GM12878 (cell line): ENCODE results near the gene ITGAD. TPM values are rescaled to one million over a fixed set of nuclear protein-coding genes. Genes with fewer than 3 reads are reported as not detected.
A peak's percentile ranks its signal among the peaks of the same experiment; 100 is the strongest.

Experiments
- ATAC-seq: fragments of 200-7000 bp; cut with Tn5 transposase; 3 replicates; pipeline ENCODE4 v1.9.1; 2020; ENCODE audit warnings: mild to moderate bottlenecking, moderate library complexity
- BruUV-seq: library from RNA; stranded (reverse); fragments of 400-500 nt; replicated peaks from 2 replicates; lab custom pipeline; 2021; lab: Mats Ljungman, UMichigan
- CTCF ChIA-PET: fragments of 300-600 bp; sonication (Branson Sonifier 250); formaldehyde crosslinking; extraction: SDS; loops from one replicate; lab custom pipeline; 2021; ENCODE audit warnings: inconsistent platforms; lab: Yijun Ruan, JAX
- POLR2A ChIA-PET: fragments of 350-600 bp; formaldehyde crosslinking; extraction: SDS; loops from one replicate; lab custom pipeline; 2021; ENCODE audit warnings: inconsistent platforms; lab: Charles Lee
- RAD21 ChIA-PET: fragments of 300-600 bp; sonication (Branson Sonifier 250); formaldehyde crosslinking; loops from one replicate; lab custom pipeline; 2023; ENCODE audit warnings: antibody characterized with exemption; ENCODE audit not compliant: unreplicated experiment; lab: Charles Lee
- SMC1A ChIA-PET: fragments of 300-600 bp; sonication (Branson Sonifier 250); formaldehyde crosslinking; loops from one replicate; lab custom pipeline; 2023; ENCODE audit not compliant: unreplicated experiment, uncharacterized antibody; lab: Charles Lee
- DNase-seq: peaks from one replicate; pipeline ENCODE4 v3.0.0-alpha.2; 2011; ENCODE audit warnings: low read depth, low spot score
- FAIRE-seq: peaks from 3 replicates; lab custom pipeline; 2011; peaks lifted over from hg19 to GRCh38; lab: Jason Lieb, UNC
- H2AFZ ChIP-seq: 2 replicates; pipeline ENCODE4 v1.6.0; 2011; ENCODE audit warnings: low read depth, low read length, control low read depth; ENCODE audit not compliant: control insufficient read depth
- H3K27ac ChIP-seq: 2 replicates; pipeline ENCODE4 v1.5.1; 2011; ENCODE audit warnings: control low read depth; ENCODE audit not compliant: control insufficient read depth, insufficient read depth
- H3K27me3 ChIP-seq, 2 experiments: replicated peaks in 1 of 2; 2 replicates each; pipeline versions ENCODE4 v1.6.0 to v1.6.1; 2011; ENCODE audit warnings: low read length in 1 of 2; ENCODE audit not compliant: control insufficient read depth in 2 of 2, insufficient read depth in 2 of 2
- H3K36me3 ChIP-seq, 2 experiments: 2 replicates each; pipeline ENCODE4 v1.5.1; 2011; ENCODE audit warnings: low read length in 1 of 2; ENCODE audit not compliant: control insufficient read depth in 2 of 2, insufficient read depth in 2 of 2
- H3K4me1 ChIP-seq: 2 replicates; pipeline ENCODE4 v1.6.1; 2011; ENCODE audit warnings: mild to moderate bottlenecking, low read length, moderate library complexity, mixed read lengths; ENCODE audit not compliant: control insufficient read depth, insufficient read depth
- H3K4me2 ChIP-seq: 2 replicates; pipeline ENCODE4 v1.6.0; 2011; ENCODE audit warnings: control low read depth; ENCODE audit not compliant: control insufficient read depth, insufficient read depth
- H3K4me3 ChIP-seq: fragments of 200-600 bp; sonication (generic); 2 replicates; pipeline ENCODE4 v1.5.1; 2016
- H3K79me2 ChIP-seq: 2 replicates; pipeline ENCODE4 v1.6.0; 2011; ENCODE audit warnings: low read length; ENCODE audit not compliant: control insufficient read depth, insufficient read depth
- H3K9ac ChIP-seq: 2 replicates; pipeline ENCODE4 v1.8.0; 2011; ENCODE audit warnings: low read length, control low read depth, mixed read lengths; ENCODE audit not compliant: control insufficient read depth, insufficient read depth
- H3K9me3 ChIP-seq: replicated peaks from 3 replicates; pipeline ENCODE4 v1.5.1; 2011; ENCODE audit warnings: mild to moderate bottlenecking, low read length; ENCODE audit not compliant: control insufficient read depth, insufficient read depth
- H4K20me1 ChIP-seq: 2 replicates; pipeline ENCODE4 v1.6.0; 2011; ENCODE audit not compliant: control insufficient read depth, insufficient read depth
- SPI1 ChIP-seq: IDR thresholded peaks from 2 replicates; pipeline ENCODE4 v1.6.1; 2011; ENCODE audit warnings: low read depth, mild to moderate bottlenecking, low read length, moderate library complexity, borderline replicate concordance; ENCODE audit not compliant: insufficient read depth
- ZBTB33 ChIP-seq: fragments of 450-650 bp; IDR thresholded peaks from 2 replicates; pipeline ENCODE4 v1.6.1; 2017; ENCODE audit warnings: mild to moderate bottlenecking
- WGBS: methylation state at CpG from one replicate; pipeline ENCODE4 v1.1.6; 2016; ENCODE audit warnings: low lambda C conversion rate; ENCODE audit not compliant: insufficient replicate concordance, insufficient coverage; ENCODE audit errors: missing lambda C conversion rate; 5-methylcytosine and 5-hydroxymethylcytosine counted together
- in situ Hi-C: fragments of 300-500 bp; cut with MboI; formaldehyde crosslinking; loops from 9 replicates; pipeline ENCODE4 v1.14.3; 2018; ENCODE audit warnings: mixed read lengths
- intact Hi-C: fragments of 100-400 bp; cut with micrococcal nuclease; formaldehyde crosslinking; loops from one replicate; pipeline ENCODE4 v1.14.2; 2022; ENCODE audit not compliant: unreplicated experiment
- polyA plus RNA-seq, 11 experiments: library from polyadenylated mRNA; depleted of rRNA in 4 of 11; unstranded in 6 of 11; stranded (reverse) in 5 of 11; fragments of >200 nt; fragmentation: Nextera tagmentation in 4 of 11; fragmentation: Illumina TruSeq in 1 of 11; extraction: Ambion mirVana in 4 of 11; extraction: Trizol in 1 of 11; gene quantifications; 1 replicate in 1 of 11; 2 replicates in 10 of 11; pipeline versions ENCODE4 v1.2.1 to v1.2.3, GENCODE V29; 2011 to 2016; ENCODE audit warnings: inconsistent platforms in 2 of 11, missing spikeins in 2 of 11, low read depth in 1 of 11
- total RNA-seq, 4 experiments: library from RNA; depleted of rRNA in 3 of 4; stranded (reverse); fragments of >200 nt in 3 of 4; fragmentation: Illumina TruSeq in 1 of 4; extraction: Trizol in 1 of 4; gene quantifications; 2 replicates each; pipeline versions ENCODE4 v1.2.1 to v1.2.3, GENCODE V29; 2013 to 2021

ITGAD gene
- total and polyA plus RNA-seq, 10 of the 15 experiments (the other 5 are each of a cell fraction or from before 2014, with no cell fraction given), result 0.29 to 4.0 (median 1.2) TPM

GRCh38 chr16:31376705-31377104 lies 16.4 kb upstream of the ITGAD start:
- Histone ChIP-seq H3K9me3 (peaks cover 2% of the 10 kb centered on the region; the same call in 1 of the 3 replicates), H3K27me3 (no peaks in the 10 kb centered on the region), H3K9ac (no peak overlapping the region), H3K36me3 (no peaks in the 10 kb centered on the region), H3K4me1 (peaks cover 5% of the 10 kb centered on the region), H3K79me2 (no peaks in the 10 kb centered on the region), H3K4me3 (no peak overlapping the region)
- RAD21 ChIA-PET, result interaction anchor here (0.9 to 1.9 kb wide), 2 partner anchors 19 to 67 kb away, joined by 3 to 4 read pairs; no protein-coding TSS in a partner anchor
- DNase-seq (no peak), ATAC-seq (peak; percentile 49), FAIRE-seq (no peak)
- no TSS peak for BruUV-seq
- in situ Hi-C loops, result no loop called here
- POLR2A ChIA-PET, result interaction anchor here (0.7 to 1.1 kb wide), 2 partner anchors 9 to 11 kb away, joined by 4 read pairs; no protein-coding TSS in a partner anchor
- intact Hi-C loops, result no loop called here
- CTCF ChIA-PET, result interaction anchor here (1.0 to 1.6 kb wide), 2 partner anchors 49 to 80 kb away, joined by 3 to 4 read pairs; no protein-coding TSS in a partner anchor
- 68% methylated on average over 8 of the region's 8 CpGs for WGBS
- TF ChIP-seq ZBTB33 (no peak), SPI1 (0 out of 2 replicates have a peak, but pooled peaks have one; percentile 2)
- TF ChIP-seq, all 136 proteins: peak for 1
- Histone ChIP-seq H4K20me1 (no peaks in the 10 kb centered on the region), H2AFZ (no peak overlapping the region), H3K27ac (no peak overlapping the region), H3K4me2 (no peak overlapping the region)
- SMC1A ChIA-PET, result interaction anchor here (1.0 kb wide), 1 partner anchor 53 kb away, joined by 4 read pairs; no protein-coding TSS in a partner anchor
